Parathyroid adenoma (tissue), 2 donors: ENCODE results near the gene DHRS2.

Experiments used
- H2AFZ ChIP-seq: fragments of 300-600 bp; sonication (generic); one replicate; pipeline ENCODE4 v1.7.0; 2017; ENCODE audit warnings: antibody characterized with exemption, mild to moderate bottlenecking
- H3K27ac ChIP-seq: fragments of 300-600 bp; sonication (generic); one replicate; pipeline ENCODE4 v1.7.0; 2017
- H3K27me3 ChIP-seq: fragments of 300-600 bp; sonication (generic); one replicate; pipeline ENCODE4 v1.7.0; 2017; ENCODE audit warnings: low read length; ENCODE audit not compliant: control insufficient read depth, insufficient read depth
- H3K36me3 ChIP-seq: fragments of 300-600 bp; sonication (generic); one replicate; pipeline ENCODE4 v1.7.0; 2017; ENCODE audit warnings: low read length; ENCODE audit not compliant: control insufficient read depth, insufficient read depth
- H3K4me1 ChIP-seq: fragments of 300-600 bp; sonication (generic); one replicate; pipeline ENCODE4 v1.7.0; 2017; ENCODE audit warnings: control low read depth
- H3K4me2 ChIP-seq: fragments of 300-600 bp; sonication (generic); one replicate; pipeline ENCODE4 v1.7.0; 2017; ENCODE audit warnings: low read length
- H3K4me3 ChIP-seq: fragments of 300-600 bp; sonication (generic); one replicate; pipeline ENCODE4 v1.7.0; 2017; ENCODE audit warnings: low read depth, low read length
- H3K79me2 ChIP-seq: fragments of 300-600 bp; sonication (generic); one replicate; pipeline ENCODE4 v1.7.0; 2017; ENCODE audit warnings: control low read depth
- H3K9ac ChIP-seq: fragments of 300-600 bp; sonication (generic); one replicate; pipeline ENCODE4 v1.7.0; 2017; ENCODE audit warnings: mild to moderate bottlenecking
- H3K9me3 ChIP-seq: fragments of 300-600 bp; sonication (generic); one replicate; pipeline ENCODE4 v1.7.0; 2017; ENCODE audit warnings: low read length; ENCODE audit not compliant: control insufficient read depth
- CTCF ChIP-seq: fragments of 300-600 bp; sonication (generic); IDR thresholded peaks from one replicate; pipeline ENCODE4 v1.7.0; 2017; ENCODE audit warnings: antibody characterized with exemption, mild to moderate bottlenecking
- donor health status: primary hyperparathyroidism.

Gene DHRS2

DNA sequence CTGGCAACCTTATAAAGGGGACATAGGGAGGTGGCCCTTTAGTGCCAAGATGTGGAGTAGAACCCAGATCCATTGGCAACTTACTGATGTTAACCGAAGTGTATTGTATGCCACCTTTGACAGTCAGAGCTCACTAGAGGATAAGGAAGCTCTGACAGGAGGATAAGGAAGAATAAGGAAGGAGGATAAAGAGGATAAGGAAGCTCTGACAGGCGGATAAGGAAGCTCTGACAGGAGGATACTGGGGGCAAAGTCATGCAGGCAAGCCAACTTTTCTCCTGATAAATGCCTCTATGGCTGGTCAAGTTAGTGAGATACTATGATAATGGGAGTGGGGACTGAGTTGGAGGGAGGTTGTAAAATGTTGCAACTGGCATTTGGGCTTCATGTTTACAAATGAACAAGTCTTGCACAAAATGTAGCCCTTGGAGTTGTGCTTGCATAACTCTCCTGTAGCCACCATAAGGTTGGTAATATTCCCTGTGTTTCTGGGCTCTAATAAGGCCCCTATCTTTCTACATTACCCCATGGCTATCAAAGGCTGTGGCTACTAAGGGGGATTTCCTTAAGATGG, 17.7 kb upstream of the DHRS2 start:
- H2AFZ ChIP-seq, result no peak overlapping the region
- H3K36me3 ChIP-seq, result no peaks in the 10 kb centered on the region
- no peaks in the 10 kb centered on the region for H3K9me3 ChIP-seq
- no peak overlapping the region for H3K4me2 ChIP-seq
- no peak overlapping the region for H3K27ac ChIP-seq
- H3K4me1 ChIP-seq, result no peaks in the 10 kb centered on the region
- TF ChIP-seq CTCF, result no peak
- no peak overlapping the region for H3K9ac ChIP-seq
- H3K27me3 ChIP-seq, result no peaks in the 10 kb centered on the region
- H3K4me3 ChIP-seq, result no peak overlapping the region
- H3K79me2 ChIP-seq, result no peaks in the 10 kb centered on the region

- H3K4me1 ChIP-seq, result no peaks in the 10 kb centered on the region
- H3K4me2 ChIP-seq, result no peak overlapping the region
- no peak overlapping the region for H3K4me3 ChIP-seq
- no peaks in the 10 kb centered on the region for H3K9me3 ChIP-seq
- no peak overlapping the region for H3K27ac ChIP-seq
- no peak overlapping the region for H3K9ac ChIP-seq
- no peak overlapping the region for H2AFZ ChIP-seq
- no peaks in the 10 kb centered on the region for H3K36me3 ChIP-seq
- no peak for TF ChIP-seq CTCF
- no peaks in the 10 kb centered on the region for H3K79me2 ChIP-seq
- H3K27me3 ChIP-seq, result no peaks in the 10 kb centered on the region
Observed at GRCh38 chr14:23620177-23620702, 15.9 kb upstream of the DHRS2 start.

- no peak for TF ChIP-seq CTCF
- Histone ChIP-seq H3K27ac (no peak overlapping the region), H3K36me3 (no peaks in the 10 kb centered on the region)
Observed at GRCh38 chr14:23621204-23621931, 14.8 kb upstream of the DHRS2 start.

DNA sequence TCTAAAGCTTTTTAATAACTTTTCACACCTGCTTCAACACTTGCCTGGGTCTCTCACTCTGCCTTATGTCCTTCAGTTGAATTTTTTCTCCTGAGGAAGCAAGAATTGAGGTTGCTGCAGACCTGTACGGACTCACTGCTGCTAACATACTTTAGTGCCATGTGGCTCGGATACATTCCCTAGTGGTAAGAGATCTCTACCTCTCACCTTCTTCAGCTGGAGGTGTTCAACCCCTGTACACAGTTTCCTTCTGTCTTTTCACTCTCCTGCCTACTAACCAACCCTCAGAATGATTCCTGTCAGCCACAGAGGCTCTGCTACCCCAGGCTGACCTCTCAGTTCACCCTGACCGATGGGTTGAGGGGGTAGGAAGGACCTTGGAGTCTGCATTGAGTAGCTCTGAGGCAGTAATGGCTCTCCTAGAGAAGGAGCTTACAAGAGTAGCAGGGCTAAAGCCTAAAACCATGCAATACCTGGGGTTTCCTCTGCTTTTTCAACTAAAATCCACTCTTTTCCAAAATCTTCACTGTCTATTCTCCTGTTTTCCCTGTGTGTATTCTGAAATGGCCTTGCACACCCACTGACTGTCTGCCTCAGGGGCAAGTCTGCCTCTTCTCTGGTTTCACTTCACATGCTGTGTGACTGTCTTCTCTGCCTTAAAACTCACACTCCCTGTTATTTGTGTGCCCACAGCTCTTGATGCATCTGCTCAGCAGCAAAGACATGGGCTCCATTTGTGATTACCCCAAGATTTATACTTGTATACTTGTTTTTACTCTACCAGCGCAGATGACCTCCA, 14.0 kb upstream of the DHRS2 start:
- H3K9ac ChIP-seq, result no peak overlapping the region
- H3K27ac ChIP-seq, result no peak overlapping the region
- H3K4me2 ChIP-seq, result no peak overlapping the region
- H3K36me3 ChIP-seq, result no peaks in the 10 kb centered on the region
- H2AFZ ChIP-seq, result no peak overlapping the region
- H3K4me1 ChIP-seq, result no peaks in the 10 kb centered on the region
- H3K9me3 ChIP-seq, result no peaks in the 10 kb centered on the region
- no peak overlapping the region for H3K4me3 ChIP-seq
- no peak for TF ChIP-seq CTCF
- no peaks in the 10 kb centered on the region for H3K79me2 ChIP-seq
- no peaks in the 10 kb centered on the region for H3K27me3 ChIP-seq

More at GRCh38 chr14:23621204-23621931, 14.8 kb upstream of the DHRS2 start:
- Histone ChIP-seq H3K27me3 (no peaks in the 10 kb centered on the region), H3K9ac (no peak overlapping the region), H3K79me2 (no peaks in the 10 kb centered on the region), H3K4me2 (no peak overlapping the region), H2AFZ (no peak overlapping the region), H3K4me3 (no peak overlapping the region), H3K4me1 (no peaks in the 10 kb centered on the region), H3K9me3 (no peaks in the 10 kb centered on the region)
